ENCODE results near the gene ATXN1. TPM values are rescaled to one million over a fixed set of nuclear protein-coding genes. Genes with fewer than 3 reads are reported as not detected.
A peak's percentile ranks its signal among the peaks of the same experiment; 100 is the strongest.
"Not testable (repeated sequence)": the region's sequence is repeated elsewhere in the genome, so short reads cannot be mapped to it uniquely, and the experiment has no call there.

The ATXN1 gene
- total RNA-seq, 2 experiments from 2014 or later: 83.1 to 89.4 TPM

- DNase-seq: no peak
- peak overlapping the region; percentile 89 for H3K27ac Mint-ChIP-seq
- peaks cover 2% of the 10 kb centered on the region for H3K9me3 Mint-ChIP-seq
- CTCF ChIA-PET: interaction anchor here (1.6 kb wide), 1 partner anchor 58 kb away, joined by 4 read pairs; no protein-coding TSS in a partner anchor
- H3K4me1 Mint-ChIP-seq: peaks cover 75% of the 10 kb centered on the region
- H3K27me3 Mint-ChIP-seq: no peaks in the 10 kb centered on the region
- peaks cover 25% of the 10 kb centered on the region for H3K36me3 Mint-ChIP-seq (ENCODE audit: low read depth)
- peak overlapping the region; percentile 40 for H3K4me3 Mint-ChIP-seq
- POLR2A ChIA-PET: interaction anchor here (0.8 to 1.9 kb wide), 12 partner anchors 7 to 193 kb away, joined by 3 to 12 read pairs (median 5); partner anchors contain the start of gene ATXN1
Measured at GRCh38 chr6:16705081-16705993, 55.9 kb downstream of the ATXN1 start.

GRCh38 chr6:16704401-16705045 lies 56.7 kb downstream of the ATXN1 start:
- ChIA-PET CTCF (interaction anchor here (0.6 to 1.6 kb wide), 5 partner anchors 9 to 1420 kb away, joined by 3 to 4 read pairs (median 3); no protein-coding TSS in a partner anchor), POLR2A (interaction anchor here (0.8 to 1.9 kb wide), 16 partner anchors 8 to 291 kb away, joined by 3 to 12 read pairs (median 4); partner anchors contain the start of gene ATXN1)
- Mint-ChIP-seq H3K4me3 (peak overlapping the region; percentile 80), H3K4me1 (peaks cover 79% of the 10 kb centered on the region), H3K9me3 (peaks cover 2% of the 10 kb centered on the region), H3K27me3 (no peaks in the 10 kb centered on the region), H3K27ac (peak overlapping the region; percentile 89), H3K36me3 (ENCODE audit: low read depth) (peaks cover 25% of the 10 kb centered on the region)
- DNase-seq: peak; percentile 71

- POLR2A ChIA-PET: interaction anchor here (1.9 kb wide), 1 partner anchor 59 kb away, joined by 12 read pairs; the partner anchor contains the start of gene ATXN1
- DNase-seq, H3K4me3 Mint-ChIP-seq, H3K9me3 Mint-ChIP-seq, H3K27ac Mint-ChIP-seq, H3K27me3 Mint-ChIP-seq, CTCF ChIA-PET: not testable (repeated sequence)
- Mint-ChIP-seq H3K36me3 (ENCODE audit: low read depth) (peaks cover 27% of the 10 kb centered on the region), H3K4me1 (peaks cover 86% of the 10 kb centered on the region)
Measured at GRCh38 chr6:16702627-16703378, 58.5 kb downstream of the ATXN1 start.

GRCh38 chr6:16700916-16701234 lies 60.4 kb downstream of the ATXN1 start:
- no peaks in the 10 kb centered on the region for H3K9me3 Mint-ChIP-seq
- ChIA-PET POLR2A (interaction anchor here (0.7 to 8.1 kb wide), 18 partner anchors 9 to 268 kb away, joined by 3 to 74 read pairs (median 6); partner anchors contain the start of gene ATXN1), CTCF (interaction anchor here (0.8 to 4.4 kb wide), 5 partner anchors 12 to 67 kb away, joined by 6 to 46 read pairs (median 19); partner anchors contain the start of gene ATXN1)
- peaks cover 26% of the 10 kb centered on the region for H3K36me3 Mint-ChIP-seq (ENCODE audit: low read depth)
- DNase-seq: no peak
- peaks cover 84% of the 10 kb centered on the region for H3K4me1 Mint-ChIP-seq
- peak overlapping the region; percentile 96 for H3K27ac Mint-ChIP-seq
- peak overlapping the region; percentile 78 for H3K4me3 Mint-ChIP-seq
- no peaks in the 10 kb centered on the region for H3K27me3 Mint-ChIP-seq

GRCh38 chr6:16700202-16700915 lies 60.9 kb downstream of the ATXN1 start:
- Mint-ChIP-seq H3K4me1 (peaks cover 83% of the 10 kb centered on the region), H3K9me3 (no peaks in the 10 kb centered on the region), H3K27ac (peak overlapping the region; percentile 96), H3K27me3 (no peaks in the 10 kb centered on the region), H3K36me3 (ENCODE audit: low read depth) (peaks cover 22% of the 10 kb centered on the region), H3K4me3 (peak overlapping the region; percentile 78)
- ChIA-PET POLR2A (interaction anchor here (0.7 to 8.1 kb wide), 20 partner anchors 10 to 286 kb away, joined by 3 to 74 read pairs (median 6); partner anchors contain the start of gene ATXN1), CTCF (interaction anchor here (0.8 to 4.4 kb wide), 10 partner anchors 10 to 189 kb away, joined by 3 to 46 read pairs (median 11); partner anchors contain the start of gene ATXN1)
- peak; percentile 60 for DNase-seq

- H3K27me3 Mint-ChIP-seq: no peaks in the 10 kb centered on the region
- no peaks in the 10 kb centered on the region for H3K9me3 Mint-ChIP-seq
- ChIA-PET POLR2A (interaction anchor here (0.7 to 8.1 kb wide), 30 partner anchors 8 to 285 kb away, joined by 3 to 74 read pairs (median 6); partner anchors contain the start of gene ATXN1), CTCF (interaction anchor here (0.6 to 4.4 kb wide), 21 partner anchors 9 to 379 kb away, joined by 3 to 46 read pairs (median 4); partner anchors contain the start of gene ATXN1)
- H3K4me1 Mint-ChIP-seq: peaks cover 83% of the 10 kb centered on the region
- H3K27ac Mint-ChIP-seq: peak overlapping the region; percentile 96
- H3K36me3 Mint-ChIP-seq (ENCODE audit: low read depth): peaks cover 30% of the 10 kb centered on the region
- no peak for DNase-seq
- H3K4me3 Mint-ChIP-seq: peak overlapping the region; percentile 78
Measured at GRCh38 chr6:16698997-16699868, 62.0 kb downstream of the ATXN1 start.

- POLR2A ChIA-PET: interaction anchor here (1.0 to 8.1 kb wide), 22 partner anchors 9 to 375 kb away, joined by 3 to 74 read pairs (median 9); partner anchors contain the start of gene ATXN1
- peaks cover 35% of the 10 kb centered on the region for H3K36me3 Mint-ChIP-seq (ENCODE audit: low read depth)
Measured at GRCh38 chr6:16698162-16698533, 63.1 kb downstream of the ATXN1 start.

GRCh38 chr6:16697437-16698161 lies 63.7 kb downstream of the ATXN1 start:
- Mint-ChIP-seq H3K27ac (peak overlapping the region; percentile 96), H3K27me3 (no peaks in the 10 kb centered on the region), H3K36me3 (ENCODE audit: low read depth) (peaks cover 40% of the 10 kb centered on the region), H3K9me3 (no peaks in the 10 kb centered on the region), H3K4me3 (peak overlapping the region; percentile 69), H3K4me1 (peaks cover 86% of the 10 kb centered on the region)
- POLR2A ChIA-PET: interaction anchor here (0.6 to 8.1 kb wide), 17 partner anchors 8 to 375 kb away, joined by 3 to 74 read pairs (median 10); partner anchors contain the start of gene ATXN1
- no peak for DNase-seq
- CTCF ChIA-PET: interaction anchor here (0.7 to 4.4 kb wide), 11 partner anchors 10 to 258 kb away, joined by 3 to 46 read pairs (median 5); partner anchors contain the start of gene ATXN1

More at GRCh38 chr6:16698162-16698533, 63.1 kb downstream of the ATXN1 start:
- CTCF ChIA-PET: interaction anchor here (0.7 to 4.4 kb wide), 15 partner anchors 7 to 260 kb away, joined by 3 to 46 read pairs (median 4); partner anchors contain the start of gene ATXN1
- H3K4me1 Mint-ChIP-seq: peaks cover 81% of the 10 kb centered on the region
- H3K4me3 Mint-ChIP-seq: peak overlapping the region; percentile 69
- no peaks in the 10 kb centered on the region for H3K27me3 Mint-ChIP-seq
- no peak for DNase-seq
- H3K27ac Mint-ChIP-seq: peak overlapping the region; percentile 96
- H3K9me3 Mint-ChIP-seq: no peaks in the 10 kb centered on the region

GRCh38 chr6:16696496-16696895 lies 64.8 kb downstream of the ATXN1 start:
- POLR2A ChIA-PET: interaction anchor here (0.8 to 8.1 kb wide), 9 partner anchors 7 to 65 kb away, joined by 3 to 68 read pairs (median 14); partner anchors contain the start of gene ATXN1
- H3K4me1 Mint-ChIP-seq: peaks cover 88% of the 10 kb centered on the region
- no peak overlapping the region for H3K27ac Mint-ChIP-seq
- H3K27me3 Mint-ChIP-seq: no peaks in the 10 kb centered on the region
- DNase-seq: no peak
- CTCF ChIA-PET: interaction anchor here (1.9 to 3.5 kb wide), 2 partner anchors 17 to 65 kb away, joined by 5 to 13 read pairs; partner anchors contain the start of gene ATXN1
- no peaks in the 10 kb centered on the region for H3K9me3 Mint-ChIP-seq
- H3K36me3 Mint-ChIP-seq (ENCODE audit: low read depth): peaks cover 36% of the 10 kb centered on the region
- H3K4me3 Mint-ChIP-seq: no peak overlapping the region
